Muscle layer of duodenum (tissue), 2 donors: Measurements from ENCODE around the gene MAFF.
A peak's percentile ranks its signal among the peaks of the same experiment; 100 is the strongest.

Source experiments
- H3K27ac ChIP-seq: one replicate; pipeline ENCODE4 v1.7.0; 2013; ENCODE audit warnings: mild to moderate bottlenecking, low read length
- H3K27me3 ChIP-seq: one replicate; pipeline ENCODE4 v1.7.0; 2013; ENCODE audit warnings: low read depth, mild to moderate bottlenecking, control low read depth, low read length
- H3K36me3 ChIP-seq, 2 donors: one replicate each; pipeline ENCODE4 v1.7.0; 2013; ENCODE audit warnings: low read length in 2 of 2, control low read depth in 1 of 2, mild to moderate bottlenecking in 1 of 2; ENCODE audit not compliant: insufficient read depth in 2 of 2, control insufficient read depth in 1 of 2
- H3K4me1 ChIP-seq, 2 donors: one replicate each; pipeline ENCODE4 v1.7.0; 2013; ENCODE audit warnings: low read length in 2 of 2, mild to moderate bottlenecking in 2 of 2, control low read depth in 1 of 2, moderate library complexity in 1 of 2; ENCODE audit not compliant: insufficient read depth in 2 of 2, control insufficient read depth in 1 of 2
- H3K4me3 ChIP-seq, 2 donors: one replicate each; pipeline ENCODE4 v1.7.0; 2013; ENCODE audit warnings: low read length in 2 of 2, low read depth in 1 of 2, mild to moderate bottlenecking in 1 of 2
- H3K9me3 ChIP-seq, 2 donors: one replicate each; pipeline ENCODE4 v1.7.0; 2013; ENCODE audit warnings: low read length in 2 of 2, control low read depth in 1 of 2, mild to moderate bottlenecking in 1 of 2; ENCODE audit not compliant: control insufficient read depth in 1 of 2
- donor health status: healthy.

MAFF gene

DNA sequence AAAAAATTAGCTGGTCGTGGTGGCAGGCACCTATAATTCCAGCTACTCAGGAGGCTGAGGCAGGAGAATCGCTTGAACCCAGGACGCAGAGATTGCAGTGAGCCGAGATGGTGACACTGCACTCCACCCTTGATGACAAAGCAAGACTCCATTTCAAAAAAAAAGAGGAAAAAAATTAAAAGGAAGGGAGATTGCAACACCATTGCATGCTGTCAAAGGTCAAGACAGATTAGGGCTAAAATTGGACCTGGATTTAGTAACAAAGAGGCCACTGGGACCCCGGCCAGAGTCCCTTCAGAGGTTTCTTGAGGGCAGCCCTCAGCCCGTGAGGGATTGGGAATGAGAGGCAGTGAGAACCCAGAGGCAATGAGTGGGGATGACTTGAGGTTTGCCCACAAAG, 8.2 kb upstream of the MAFF start:
- H3K4me1 ChIP-seq = peaks cover 0 to 6% of the 10 kb centered on the region in 2 donors
- no peaks in the 10 kb centered on the region for H3K36me3 ChIP-seq
- no peak overlapping the region for H3K27ac ChIP-seq
- H3K9me3 ChIP-seq = no peaks in the 10 kb centered on the region
- H3K27me3 ChIP-seq = no peaks in the 10 kb centered on the region
- no peak overlapping the region for H3K4me3 ChIP-seq

DNA sequence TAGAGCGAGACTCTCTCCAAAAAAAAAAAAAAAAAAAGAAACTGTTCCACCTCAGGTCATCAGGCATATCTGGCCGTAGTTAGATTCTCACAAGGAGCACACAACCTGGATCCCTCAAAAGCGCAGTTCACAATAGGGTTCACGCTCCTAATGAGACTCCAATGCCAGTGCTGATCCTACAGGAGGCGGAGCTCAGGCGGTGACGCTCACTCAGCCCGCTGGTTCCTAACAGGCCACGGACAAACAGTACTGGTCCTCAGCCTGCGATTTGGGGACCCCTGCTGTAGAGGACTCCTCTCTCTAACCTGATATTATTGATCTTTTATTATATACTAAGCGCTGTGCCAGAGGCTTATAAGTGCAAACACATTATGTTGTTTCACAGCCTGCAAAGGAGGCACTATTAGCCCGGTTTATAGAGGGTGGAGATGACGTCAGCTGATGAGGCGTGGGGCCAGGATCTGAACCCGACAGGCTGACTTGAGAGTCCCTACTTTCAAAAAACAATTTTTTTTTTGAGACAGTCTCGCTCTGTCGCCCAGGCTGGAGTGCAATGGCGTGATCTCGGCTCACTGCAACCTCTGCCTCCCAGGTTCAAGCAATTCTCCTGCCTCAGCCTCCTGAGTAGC, 4.9 kb upstream of the MAFF start:
- no peak overlapping the region for H3K4me3 ChIP-seq
- H3K9me3 ChIP-seq = no peaks in the 10 kb centered on the region
- peaks cover 0 to 6% of the 10 kb centered on the region in 2 donors for H3K4me1 ChIP-seq
- H3K27ac ChIP-seq = no peak overlapping the region
- no peaks in the 10 kb centered on the region for H3K27me3 ChIP-seq
- peaks cover 0 to under 1% of the 10 kb centered on the region in 2 donors for H3K36me3 ChIP-seq

DNA sequence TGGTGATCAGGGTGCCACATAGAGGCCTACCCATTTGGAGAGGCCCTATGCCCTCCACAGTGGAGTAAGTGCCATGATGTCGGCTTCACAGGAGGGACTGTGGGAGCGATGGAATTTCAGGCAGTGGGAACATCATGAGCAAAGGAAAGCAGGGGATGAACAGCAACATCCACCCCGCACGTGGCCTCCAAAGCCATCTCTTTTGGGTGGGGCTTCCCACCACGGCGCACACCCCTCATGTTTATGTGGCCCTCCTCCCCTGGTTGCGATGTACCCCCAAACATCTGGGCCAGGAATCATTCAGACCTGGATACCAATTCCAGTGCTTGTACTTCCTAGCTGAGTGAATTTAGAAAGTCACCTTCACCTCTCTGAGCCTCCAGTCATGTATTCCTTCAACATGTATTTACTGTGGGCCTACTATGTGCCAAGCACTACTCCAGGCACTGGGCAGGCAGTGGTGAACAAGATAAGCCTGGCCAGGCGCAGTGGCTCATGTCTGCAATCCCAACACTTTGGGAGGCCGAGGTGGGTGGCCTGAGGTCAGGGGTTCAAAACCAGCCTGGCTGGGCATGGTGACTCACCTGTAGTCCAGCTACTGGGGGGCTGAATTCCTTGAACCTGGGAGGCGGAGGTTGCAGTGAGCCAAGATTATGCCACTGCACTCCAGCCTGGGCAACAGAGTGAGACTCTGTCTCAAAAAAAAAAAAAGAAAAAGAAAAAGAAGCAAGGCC, 1.8 kb upstream of the MAFF start:
- Histone ChIP-seq H3K4me3 (no peak overlapping the region), H3K36me3 (peaks cover 0 to 3% of the 10 kb centered on the region in 2 donors), H3K9me3 (no peaks in the 10 kb centered on the region), H3K27me3 (no peaks in the 10 kb centered on the region), H3K27ac (no peak overlapping the region), H3K4me1 (peaks cover 9 to 20% of the 10 kb centered on the region in 2 donors)

DNA sequence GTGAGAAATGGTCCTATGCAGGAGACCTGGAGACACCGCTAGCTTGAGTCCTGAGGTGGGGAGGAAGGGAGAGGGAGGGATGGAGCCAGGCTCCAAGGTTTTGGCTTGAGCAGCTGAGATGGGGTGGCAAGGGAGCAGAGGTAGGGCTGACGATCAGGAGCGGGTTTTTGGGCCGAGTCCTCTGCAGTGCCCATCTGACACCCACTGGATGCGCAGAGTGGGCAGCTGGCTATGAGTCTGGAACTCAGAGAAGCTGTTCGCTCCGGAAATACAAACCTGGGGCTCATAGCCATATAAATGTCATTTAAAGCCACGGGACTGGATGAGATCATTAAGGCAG, 453 bp upstream of the MAFF start:
- Histone ChIP-seq H3K4me3 (peak overlapping the region; percentile 34 to 39), H3K4me1 (peaks cover 13 to 20% of the 10 kb centered on the region in 2 donors), H3K9me3 (no peaks in the 10 kb centered on the region), H3K36me3 (peaks cover 0 to 3% of the 10 kb centered on the region in 2 donors), H3K27ac (peak overlapping the region; percentile 69), H3K27me3 (no peaks in the 10 kb centered on the region)

DNA sequence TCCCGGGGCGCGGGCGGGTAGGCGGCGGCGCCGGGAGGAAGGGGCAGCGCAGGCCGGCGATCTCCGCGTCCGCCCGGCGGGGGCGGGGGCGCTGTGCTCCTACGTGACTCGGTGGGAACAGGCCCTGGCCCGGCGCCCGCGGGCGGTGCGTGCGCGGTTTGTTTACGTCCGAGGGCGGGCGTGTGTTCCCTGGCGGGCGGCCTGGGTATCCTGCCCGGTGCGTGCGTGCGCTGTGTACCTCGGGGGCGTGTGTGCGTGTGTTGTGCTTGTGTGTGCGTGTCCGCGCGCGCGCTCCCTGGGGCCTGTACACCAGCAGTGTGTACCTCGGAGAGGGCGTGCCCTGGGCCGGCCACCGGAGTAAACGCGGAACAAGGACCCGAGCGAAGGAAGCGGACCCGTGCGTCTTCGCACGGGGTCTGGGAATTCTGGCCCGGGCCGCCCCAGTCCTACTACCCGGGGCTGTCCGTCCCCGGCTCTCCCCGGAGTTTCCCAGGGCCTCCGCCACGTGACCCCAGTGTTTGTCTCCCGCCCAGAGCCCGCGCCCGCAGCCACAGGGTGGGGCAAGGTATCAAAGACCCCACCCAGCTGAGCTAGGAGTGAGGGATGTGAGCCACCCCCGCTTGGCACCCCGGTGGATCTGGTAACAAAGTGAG, 769 bp downstream of the MAFF start:
- Histone ChIP-seq H3K4me1 (peaks cover 13 to 20% of the 10 kb centered on the region in 2 donors), H3K27ac (peak overlapping the region; percentile 78), H3K27me3 (no peaks in the 10 kb centered on the region), H3K36me3 (peaks cover 0 to 3% of the 10 kb centered on the region in 2 donors), H3K9me3 (no peaks in the 10 kb centered on the region), H3K4me3 (peak overlapping the region; percentile 75 to 84)

DNA sequence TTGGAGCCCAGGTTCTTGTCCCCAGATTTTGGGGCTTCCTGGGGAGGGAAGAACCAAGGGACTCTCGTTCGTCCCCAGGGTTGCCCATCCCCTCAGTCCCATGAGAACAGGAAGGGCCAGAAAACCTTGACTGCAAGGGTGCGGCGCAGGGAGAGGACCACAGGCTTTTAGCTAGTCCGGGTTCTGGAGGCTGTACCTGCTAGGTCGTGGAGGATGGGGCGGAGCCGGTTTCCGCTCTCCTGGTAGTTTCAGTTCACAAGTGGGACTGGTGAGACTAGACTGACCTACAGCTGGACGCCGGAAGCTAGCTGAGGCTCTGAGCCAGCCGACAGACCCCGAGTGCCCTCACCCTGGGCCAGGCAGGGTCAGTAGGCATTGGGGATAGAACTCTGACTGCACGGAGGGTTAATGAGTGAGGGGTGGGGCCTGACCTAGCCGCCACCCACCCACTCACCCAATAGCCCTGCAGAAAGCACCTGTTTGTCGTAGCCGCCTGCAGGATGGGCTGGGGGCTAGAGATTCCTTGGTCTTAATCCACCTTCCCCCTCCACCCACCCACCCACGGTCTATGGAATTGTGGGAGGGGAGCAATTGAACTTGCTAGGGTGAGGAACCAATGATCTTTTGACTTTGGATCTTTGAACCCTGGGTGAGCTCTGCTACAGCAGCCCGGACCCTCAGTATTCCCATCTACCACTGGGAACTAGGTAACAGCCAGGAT, 1.5 kb downstream of the MAFF start:
- H3K4me1 ChIP-seq = peaks cover 13 to 20% of the 10 kb centered on the region in 2 donors
- no peaks in the 10 kb centered on the region for H3K9me3 ChIP-seq
- no peaks in the 10 kb centered on the region for H3K27me3 ChIP-seq
- H3K36me3 ChIP-seq = peaks cover 0 to 3% of the 10 kb centered on the region in 2 donors
- peak overlapping the region; percentile 78 for H3K27ac ChIP-seq
- peak overlapping the region; percentile 75 to 84 for H3K4me3 ChIP-seq

DNA sequence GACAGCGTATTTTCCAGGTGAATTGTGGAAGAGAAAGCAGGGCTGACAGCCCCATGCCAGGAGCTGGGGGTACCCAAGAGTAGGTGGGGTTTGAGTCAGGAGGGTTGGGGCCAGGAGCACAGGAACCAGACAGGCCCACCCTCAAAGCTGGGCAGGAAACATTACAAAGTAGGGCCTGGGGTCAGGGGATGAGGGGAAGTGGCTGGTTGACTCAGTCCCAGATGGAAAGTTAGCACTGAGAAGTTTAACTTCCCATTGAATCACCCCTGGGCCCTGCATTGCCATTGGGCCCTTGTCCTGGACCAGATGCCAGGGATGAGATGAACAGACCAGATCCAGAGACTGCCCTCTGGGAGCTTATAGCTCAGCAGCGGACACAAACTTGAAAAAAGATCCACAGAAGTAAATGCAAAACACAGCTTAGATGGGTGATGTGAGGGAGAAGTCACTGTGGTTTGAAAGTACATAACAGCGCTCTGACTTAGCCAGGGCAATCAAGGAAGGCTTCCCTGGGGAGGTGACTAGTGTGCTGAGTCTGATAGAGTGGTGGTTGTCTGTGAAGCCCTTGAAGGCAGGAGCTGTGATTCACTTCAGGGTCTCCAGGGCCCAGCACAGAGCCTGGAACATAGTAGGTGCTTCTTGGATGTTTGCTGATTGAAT, 2.2 kb downstream of the MAFF start:
- Histone ChIP-seq H3K4me1 (peaks cover 13 to 20% of the 10 kb centered on the region in 2 donors), H3K27me3 (no peaks in the 10 kb centered on the region), H3K27ac (peak overlapping the region; percentile 78), H3K4me3 (peak overlapping the region; percentile 75 to 84), H3K9me3 (no peaks in the 10 kb centered on the region), H3K36me3 (peaks cover 0 to 3% of the 10 kb centered on the region in 2 donors)

DNA sequence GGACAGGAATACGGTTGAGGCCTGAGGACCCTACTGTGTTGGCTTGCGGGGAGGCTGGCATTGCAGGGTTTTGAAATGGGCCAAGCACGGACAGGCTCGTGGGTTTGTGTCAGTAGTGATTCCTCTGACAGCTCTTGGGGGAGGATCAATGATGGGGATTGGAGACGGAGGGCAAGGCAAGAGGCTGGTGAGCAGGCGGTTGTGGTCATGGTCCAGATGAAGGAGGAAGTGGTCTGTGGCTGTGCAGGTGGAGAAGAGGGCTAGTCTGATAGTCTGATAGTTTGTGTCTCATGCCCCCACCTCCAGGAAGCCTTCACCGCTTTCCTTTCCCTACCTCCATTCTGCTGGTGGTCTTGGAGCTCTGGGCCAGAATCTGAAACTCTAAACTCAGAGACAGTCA, 3.0 kb downstream of the MAFF start:
- H3K4me1 ChIP-seq = peaks cover 13 to 20% of the 10 kb centered on the region in 2 donors
- no peaks in the 10 kb centered on the region for H3K9me3 ChIP-seq
- H3K4me3 ChIP-seq = peak overlapping the region; percentile 16 to 75

DNA sequence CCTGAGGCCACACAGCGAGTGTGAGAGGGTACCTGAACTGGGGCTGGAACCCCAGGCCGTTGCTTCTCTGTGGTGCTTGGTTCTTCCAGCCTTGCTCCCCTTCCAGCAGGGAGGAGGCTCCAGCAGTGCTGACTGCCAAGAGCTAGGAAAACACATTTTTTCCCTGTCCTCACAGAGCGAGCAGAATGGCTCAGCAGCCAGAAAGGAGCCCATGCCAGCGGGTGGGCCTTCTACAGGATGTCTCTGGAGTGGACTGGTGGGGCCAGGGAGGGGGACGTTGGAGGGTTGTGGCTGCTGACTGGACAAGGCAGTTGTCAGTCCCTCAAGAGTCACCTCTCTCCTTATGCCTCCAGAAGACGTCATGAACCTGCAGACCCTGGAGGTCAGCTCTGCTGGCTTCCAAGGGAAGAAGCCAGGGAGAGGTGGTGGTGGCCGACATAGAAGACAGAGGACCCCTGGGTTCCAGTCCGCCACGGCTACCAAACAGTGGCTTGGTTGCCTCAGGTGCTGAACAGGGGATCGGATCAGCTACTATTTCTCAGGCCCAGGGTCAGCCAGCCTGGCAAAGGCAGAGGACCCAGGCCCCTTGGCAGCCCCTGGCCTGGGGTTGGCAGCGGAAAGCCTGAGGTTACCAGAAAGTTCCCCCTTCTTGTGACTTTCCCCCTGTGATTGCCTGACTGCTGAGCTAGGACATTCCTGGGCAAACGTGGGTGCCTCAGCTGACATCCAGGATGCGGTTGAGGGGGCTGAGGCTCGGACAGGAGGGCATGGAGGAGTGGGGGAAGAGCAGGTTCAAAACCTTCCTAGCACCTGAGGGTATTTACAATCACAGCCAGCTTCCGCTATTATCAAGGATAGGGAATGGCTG, 3.7 kb downstream of the MAFF start:
- peak overlapping the region; percentile 16 to 75 for H3K4me3 ChIP-seq
- H3K36me3 ChIP-seq = peaks cover 0 to 3% of the 10 kb centered on the region in 2 donors
- H3K9me3 ChIP-seq = no peaks in the 10 kb centered on the region
- H3K4me1 ChIP-seq = peaks cover 13 to 20% of the 10 kb centered on the region in 2 donors
- H3K27ac ChIP-seq = no peak overlapping the region
- no peaks in the 10 kb centered on the region for H3K27me3 ChIP-seq

More for the DNA sequence above, 3.0 kb downstream of the MAFF start:
- H3K27me3 ChIP-seq = no peaks in the 10 kb centered on the region
- no peak overlapping the region for H3K27ac ChIP-seq
- H3K36me3 ChIP-seq = peaks cover 0 to 3% of the 10 kb centered on the region in 2 donors

DNA sequence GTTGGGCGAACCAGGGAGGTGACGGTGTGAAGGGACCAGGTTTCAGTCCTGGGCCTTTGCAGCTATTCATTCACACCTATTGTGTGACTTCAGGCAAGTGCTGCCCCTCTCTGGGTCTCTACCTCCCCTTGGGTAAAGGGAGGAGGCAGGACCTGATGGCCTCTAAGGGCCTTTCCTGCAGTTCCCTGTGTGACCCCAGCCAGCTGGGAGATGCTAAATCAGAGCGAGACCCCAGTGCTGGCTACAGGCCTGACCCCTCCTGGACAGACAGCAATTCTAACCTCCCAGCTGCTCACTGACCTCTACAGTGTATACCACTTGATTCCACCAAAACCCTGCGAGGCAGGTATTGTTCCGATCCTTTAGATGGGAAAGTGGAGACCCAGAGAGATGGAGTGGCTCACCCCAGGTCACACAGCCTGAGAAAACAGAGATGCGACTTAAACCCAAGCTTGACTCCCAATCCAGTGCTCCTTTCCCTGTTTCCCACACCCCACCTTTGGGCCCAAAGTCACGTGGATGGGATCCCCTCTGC, 6.2 kb downstream of the MAFF start:
- Histone ChIP-seq H3K27me3 (no peaks in the 10 kb centered on the region), H3K36me3 (no peaks in the 10 kb centered on the region), H3K27ac (no peak overlapping the region), H3K4me1 (peaks cover 13 to 20% of the 10 kb centered on the region in 2 donors), H3K9me3 (no peaks in the 10 kb centered on the region), H3K4me3 (no peak overlapping the region)
